ENCODE results near the gene SNCA. TPM values are rescaled to one million over a fixed set of nuclear protein-coding genes. Genes with fewer than 3 reads are reported as not detected.

SNCA gene
- total and polyA plus RNA-seq, 2 donors from 2014 or later: 8.4 to 17.1 TPM

GRCh38 chr4:89745708-89746107, 91.3 kb downstream of the SNCA start:
- intact Hi-C loops (cut with DNase I): no loop called here
- Histone ChIP-seq H3K36me3 (ENCODE audit: control insufficient read depth in 2 of 3, insufficient read depth in 3 of 3, low read length in 3 of 3) (no peaks in the 10 kb centered on the region), H3K4me1 (ENCODE audit: control insufficient read depth in 2 of 3, insufficient read depth in 2 of 3, low read depth in 1 of 3, low read length in 3 of 3) (peaks cover 0 to 3% (median 0%) of the 10 kb centered on the region in 3 donors), H3K9ac (ENCODE audit: low read length in 3 of 3) (no peak overlapping the region), H3K9me3 (ENCODE audit: control insufficient read depth in 2 of 3, insufficient read depth in 1 of 3, low read length in 3 of 3) (no peaks in the 10 kb centered on the region), H3K27ac (ENCODE audit: low read depth in 2 of 2, low read length in 2 of 2) (no peak overlapping the region), H3K27me3 (ENCODE audit: control insufficient read depth, insufficient read depth, low read length) (no peaks in the 10 kb centered on the region), H3K4me3 (ENCODE audit: low read length in 3 of 3) (no peak overlapping the region)
- FAIRE-seq (no peak), DNase-seq (no peak)
- TF ChIP-seq, protein P1, sequence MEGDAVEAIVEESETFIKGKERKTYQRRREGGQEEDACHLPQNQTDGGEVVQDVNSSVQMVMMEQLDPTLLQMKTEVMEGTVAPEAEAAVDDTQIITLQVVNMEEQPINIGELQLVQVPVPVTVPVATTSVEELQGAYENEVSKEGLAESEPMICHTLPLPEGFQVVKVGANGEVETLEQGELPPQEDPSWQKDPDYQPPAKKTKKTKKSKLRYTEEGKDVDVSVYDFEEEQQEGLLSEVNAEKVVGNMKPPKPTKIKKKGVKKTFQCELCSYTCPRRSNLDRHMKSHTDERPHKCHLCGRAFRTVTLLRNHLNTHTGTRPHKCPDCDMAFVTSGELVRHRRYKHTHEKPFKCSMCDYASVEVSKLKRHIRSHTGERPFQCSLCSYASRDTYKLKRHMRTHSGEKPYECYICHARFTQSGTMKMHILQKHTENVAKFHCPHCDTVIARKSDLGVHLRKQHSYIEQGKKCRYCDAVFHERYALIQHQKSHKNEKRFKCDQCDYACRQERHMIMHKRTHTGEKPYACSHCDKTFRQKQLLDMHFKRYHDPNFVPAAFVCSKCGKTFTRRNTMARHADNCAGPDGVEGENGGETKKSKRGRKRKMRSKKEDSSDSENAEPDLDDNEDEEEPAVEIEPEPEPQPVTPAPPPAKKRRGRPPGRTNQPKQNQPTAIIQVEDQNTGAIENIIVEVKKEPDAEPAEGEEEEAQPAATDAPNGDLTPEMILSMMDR (IDR thresholded peaks at IDR 0.05; ENCODE audit: borderline replicate concordance, extremely low read depth, insufficient read depth): no peak

GRCh38 chr4:89744914-89745313, 92.0 kb downstream of the SNCA start:
- TF ChIP-seq, protein P1 (IDR thresholded peaks at IDR 0.05; ENCODE audit: borderline replicate concordance, extremely low read depth, insufficient read depth): no peak
- Histone ChIP-seq H3K4me3 (ENCODE audit: low read length in 3 of 3) (no peak overlapping the region), H3K4me1 (ENCODE audit: control insufficient read depth in 2 of 3, insufficient read depth in 2 of 3, low read depth in 1 of 3, low read length in 3 of 3) (peaks cover 0 to 3% (median 0%) of the 10 kb centered on the region in 3 donors), H3K27ac (ENCODE audit: low read depth in 2 of 2, low read length in 2 of 2) (no peak overlapping the region), H3K27me3 (ENCODE audit: control insufficient read depth, insufficient read depth, low read length) (no peaks in the 10 kb centered on the region), H3K9ac (ENCODE audit: low read length in 3 of 3) (no peak overlapping the region), H3K9me3 (ENCODE audit: control insufficient read depth in 2 of 3, insufficient read depth in 1 of 3, low read length in 3 of 3) (no peaks in the 10 kb centered on the region), H3K36me3 (ENCODE audit: control insufficient read depth in 2 of 3, insufficient read depth in 3 of 3, low read length in 3 of 3) (no peaks in the 10 kb centered on the region)
- FAIRE-seq: no peak
- intact Hi-C loops (cut with DNase I): no loop called here
- no peak for DNase-seq

- DNase-seq (no peak), FAIRE-seq (no peak)
- intact Hi-C loops (cut with DNase I): no loop called here
- no peaks in the 10 kb centered on the region for H3K27me3 ChIP-seq (ENCODE audit: control insufficient read depth, insufficient read depth, low read length)
- H3K36me3 ChIP-seq (ENCODE audit: control insufficient read depth in 2 of 3, insufficient read depth in 3 of 3, low read length in 3 of 3): no peaks in the 10 kb centered on the region
- H3K4me3 ChIP-seq (ENCODE audit: low read length in 3 of 3): no peak overlapping the region
- TF ChIP-seq, protein P1 (IDR thresholded peaks at IDR 0.05; ENCODE audit: borderline replicate concordance, extremely low read depth, insufficient read depth): no peak
- H3K9ac ChIP-seq (ENCODE audit: low read length in 3 of 3): no peak overlapping the region
- H3K4me1 ChIP-seq (ENCODE audit: control insufficient read depth in 2 of 3, insufficient read depth in 2 of 3, low read depth in 1 of 3, low read length in 3 of 3): no peaks in the 10 kb centered on the region
- no peaks in the 10 kb centered on the region for H3K9me3 ChIP-seq (ENCODE audit: control insufficient read depth in 2 of 3, insufficient read depth in 1 of 3, low read length in 3 of 3)
- no peak overlapping the region for H3K27ac ChIP-seq (ENCODE audit: low read depth in 2 of 2, low read length in 2 of 2)
Measured at GRCh38 chr4:89741768-89742167, 95.2 kb downstream of the SNCA start.
